HCT116 (cell line): ENCODE results near the gene DHDH. TPM values are rescaled to one million over a fixed set of nuclear protein-coding genes. Genes with fewer than 3 reads are reported as not detected.

ENCODE experiments used
- ATAC-seq: fragments of 200-7000 bp; cut with Tn5 transposase; 2 replicates; pipeline ENCODE4 v1.9.1; 2020; ENCODE audit warnings: mild to moderate bottlenecking, moderate library complexity
- BruUV-seq: library from RNA; stranded (reverse); fragments of 400-500 nt; replicated peaks from 2 replicates; lab custom pipeline; 2021; lab: Mats Ljungman, UMichigan
- CTCF ChIA-PET: fragments of 300-600 bp; sonication (Branson Sonifier 250); formaldehyde crosslinking; loops from one replicate; lab custom pipeline; 2021; ENCODE audit warnings: antibody characterized with exemption; lab: Charles Lee
- POLR2A ChIA-PET: fragments of 300-600, 350-600 bp; sonication (Branson Sonifier 250); formaldehyde crosslinking; loops from one replicate; lab custom pipeline; 2021; ENCODE audit warnings: antibody characterized with exemption; lab: Charles Lee
- RAD21 ChIA-PET, 2 experiments: fragments of 300-600 bp; sonication (Branson Sonifier 250); formaldehyde crosslinking; loops; one replicate each; lab custom pipeline; 2023; ENCODE audit warnings: low total read pairs in 2 of 2; ENCODE audit not compliant: uncharacterized antibody in 2 of 2, unreplicated experiment in 2 of 2, low non-redundant PET in 1 of 2; lab: Charles Lee
- DNase-seq: peaks from one replicate; pipeline ENCODE4 v3.0.0-alpha.2; 2010; ENCODE audit warnings: low read depth, low spot score
- H2AFZ ChIP-seq: fragments of 200-600 bp; shearing (Covaris generic), sonication (generic); 2 replicates; pipeline ENCODE4 v1.6.1; 2017; ENCODE audit warnings: low read depth, mixed run types, mixed read lengths, antibody characterized with exemption, low read length; ENCODE audit not compliant: poor library complexity, severe bottlenecking
- H3K27ac ChIP-seq: 2 replicates; pipeline ENCODE4 v1.5.1; 2012; ENCODE audit warnings: low read depth, low read length
- H3K27me3 ChIP-seq: fragments of 200-600 bp; sonication (generic); 2 replicates; pipeline ENCODE4 v1.6.1; 2016; ENCODE audit warnings: mixed run types, low read length, mixed read lengths; ENCODE audit not compliant: insufficient read depth
- H3K36me3 ChIP-seq, 2 experiments: fragments of 200-500 bp in 1 of 2; fragments of 200-600 bp in 1 of 2; sonication (Bioruptor generic) in 1 of 2; sonication (generic) in 1 of 2; 2 replicates each; pipeline versions ENCODE4 v1.5.1 to v1.6.1; 2014 to 2016; ENCODE audit warnings: low read length in 2 of 2, inconsistent platforms in 1 of 2, mixed read lengths in 1 of 2, mixed run types in 1 of 2; ENCODE audit not compliant: insufficient read depth in 2 of 2, control insufficient read depth in 1 of 2
- H3K4me1 ChIP-seq, 2 experiments: fragments of 200-600 bp in 1 of 2; sonication (generic) in 1 of 2; 2 replicates each; pipeline versions ENCODE4 v1.5.1 to v1.6.1; 2012 to 2017; ENCODE audit warnings: low read length in 2 of 2, inconsistent platforms in 1 of 2, mild to moderate bottlenecking in 1 of 2, mixed read lengths in 1 of 2, mixed run types in 1 of 2, moderate library complexity in 1 of 2; ENCODE audit not compliant: insufficient read depth in 2 of 2, control insufficient read depth in 1 of 2
- H3K4me2 ChIP-seq: fragments of 200-600 bp; sonication (generic); 2 replicates; pipeline ENCODE4 v1.6.1; 2017; ENCODE audit warnings: mixed run types, low read length, mixed read lengths
- H3K4me3 ChIP-seq, 2 experiments: fragments of 200-600 bp in 1 of 2; sonication (generic) in 1 of 2; replicated peaks in 1 of 2; 2 replicates each; pipeline ENCODE4 v1.5.1; 2011 to 2016; ENCODE audit warnings: low read length in 2 of 2, control low read depth in 1 of 2, low read depth in 1 of 2, mild to moderate bottlenecking in 1 of 2, mixed read lengths in 1 of 2, mixed run types in 1 of 2
- H3K79me2 ChIP-seq: fragments of 200-600 bp; sonication (generic); 2 replicates; pipeline ENCODE4 v1.6.1; 2017; ENCODE audit warnings: mild to moderate bottlenecking, mixed run types, low read length, moderate library complexity, mixed read lengths; ENCODE audit not compliant: insufficient read depth
- H3K9ac ChIP-seq: fragments of 200-600 bp; sonication (generic); 2 replicates; pipeline ENCODE4 v1.6.1; 2016; ENCODE audit warnings: low read length, mixed read lengths
- H3K9me2 ChIP-seq: fragments of 200-600 bp; sonication (generic), shearing (Covaris generic); 2 replicates; pipeline ENCODE4 v1.6.1; 2017; ENCODE audit warnings: mixed run types, mild to moderate bottlenecking, moderate library complexity; ENCODE audit not compliant: insufficient read depth
- H3K9me3 ChIP-seq, 2 experiments: fragments of 200-500 bp in 1 of 2; fragments of 200-600 bp in 1 of 2; sonication (Bioruptor generic) in 1 of 2; sonication (generic) in 1 of 2; 2 replicates each; pipeline ENCODE4 v1.6.1; 2014 to 2017; ENCODE audit warnings: low read length in 2 of 2, mixed read lengths in 2 of 2, inconsistent platforms in 1 of 2, low read depth in 1 of 2, mild to moderate bottlenecking in 1 of 2, mixed run types in 1 of 2, moderate library complexity in 1 of 2; ENCODE audit not compliant: control insufficient read depth in 1 of 2, insufficient read depth in 1 of 2
- H4K20me1 ChIP-seq: fragments of 200-600 bp; sonication (generic), shearing (Covaris generic); 2 replicates; pipeline ENCODE4 v1.6.1; 2017; ENCODE audit warnings: mixed run types, mild to moderate bottlenecking, moderate library complexity; ENCODE audit not compliant: insufficient read depth
- CBX3 ChIP-seq: IDR thresholded peaks from 2 replicates; pipeline ENCODE4 v1.6.1; 2012; ENCODE audit warnings: low read depth
- CEBPB ChIP-seq: IDR thresholded peaks from 2 replicates; pipeline ENCODE4 v1.6.1; 2012; ENCODE audit warnings: low read depth
- ELF1 ChIP-seq: IDR thresholded peaks from 2 replicates; pipeline ENCODE4 v1.6.1; 2012; ENCODE audit warnings: low read depth, borderline replicate concordance
- EZH2 ChIP-seq: fragments of 200-600 bp; sonication (generic); IDR thresholded peaks from 2 replicates; pipeline ENCODE4 v1.6.1; 2017; ENCODE audit warnings: antibody characterized with exemption, mixed run types
- EZH2phosphoT487 ChIP-seq: fragments of 200-600 bp; IDR thresholded peaks from 2 replicates; pipeline ENCODE4 v1.6.1; 2018; ENCODE audit warnings: antibody characterized with exemption, borderline replicate concordance
- JUND ChIP-seq: IDR thresholded peaks from 2 replicates; pipeline ENCODE4 v1.6.1; 2012
- MAX ChIP-seq: IDR thresholded peaks from 2 replicates; pipeline ENCODE4 v1.6.1; 2012
- POLR2A ChIP-seq: IDR thresholded peaks from 2 replicates; pipeline ENCODE4 v1.7.0; 2011; ENCODE audit warnings: borderline replicate concordance; ENCODE audit not compliant: insufficient read depth, insufficient read length; ENCODE audit errors: extremely low read depth
- SIN3A ChIP-seq: IDR thresholded peaks from 2 replicates; pipeline ENCODE4 v1.6.1; 2012; ENCODE audit warnings: low read depth
- SP1 ChIP-seq: IDR thresholded peaks from 2 replicates; pipeline ENCODE4 v1.6.1; 2012; ENCODE audit warnings: low read depth
- SRF ChIP-seq: IDR thresholded peaks from 2 replicates; pipeline ENCODE4 v1.6.1; 2012; ENCODE audit warnings: low read depth
- TCF7L2 ChIP-seq: IDR thresholded peaks from 2 replicates; pipeline ENCODE4 v1.7.0; 2011; ENCODE audit warnings: borderline replicate concordance, inconsistent platforms; ENCODE audit not compliant: insufficient read depth, insufficient read length; ENCODE audit errors: extremely low read depth
- YY1 ChIP-seq: IDR thresholded peaks from 2 replicates; pipeline ENCODE4 v1.6.1; 2011; ENCODE audit warnings: low read length, low read depth, moderate library complexity, mild to moderate bottlenecking; ENCODE audit not compliant: insufficient replicate concordance; ENCODE audit errors: extremely low read depth
- ZFX ChIP-seq: fragments of 450-650 bp; IDR thresholded peaks from 2 replicates; pipeline ENCODE4 v1.6.1; 2017
- ZNF274 ChIP-seq: fragments of 200-500 bp; sonication (Bioruptor generic); IDR thresholded peaks from 2 replicates; pipeline ENCODE4 v1.6.1; 2014; ENCODE audit warnings: mild to moderate bottlenecking, low read depth, low read length, inconsistent platforms
- intact Hi-C: fragments of 100-400 bp; cut with micrococcal nuclease; formaldehyde crosslinking; loops from 2 replicates; pipeline ENCODE4 v1.10.0; 2022
- total RNA-seq: library from RNA; stranded (reverse); gene quantifications from one replicate; pipeline ENCODE4 v1.2.1, GENCODE V29; 2021; ENCODE audit not compliant: unreplicated experiment
- TF ChIP-seq, protein P1 (sequence below), 3 experiments: fragments of 200-600 bp in 1 of 3; sonication (generic) in 1 of 3; IDR thresholded peaks in 2 of 3; conservative IDR thresholded peaks in 1 of 3; 2 replicates each; pipeline ENCODE4 v1.5.1; 2012 to 2017; ENCODE audit warnings: low read depth in 2 of 3, low read length in 2 of 3, antibody characterized with exemption in 1 of 3, borderline replicate concordance in 1 of 3, control low read depth in 1 of 3, mild to moderate bottlenecking in 1 of 3, mixed read lengths in 1 of 3, mixed run types in 1 of 3, moderate library complexity in 1 of 3; ENCODE audit not compliant: insufficient read depth in 1 of 3
- TF ChIP-seq, protein P2 (sequence below): IDR thresholded peaks from 2 replicates; pipeline ENCODE4 v1.6.1; 2011; ENCODE audit warnings: mild to moderate bottlenecking, low read length, moderate library complexity; ENCODE audit not compliant: insufficient replicate concordance; ENCODE audit errors: extremely low read depth
- TF ChIP-seq, protein P3 (sequence below): IDR thresholded peaks from 2 replicates; pipeline ENCODE4 v1.6.1; 2012; ENCODE audit warnings: low read depth
- TF ChIP-seq, protein P4 (sequence below): IDR thresholded peaks from 2 replicates; pipeline ENCODE4 v1.6.1; 2012

The DHDH gene
- total RNA-seq, 1 experiment from 2014 or later, result 8.6 TPM

DNA sequence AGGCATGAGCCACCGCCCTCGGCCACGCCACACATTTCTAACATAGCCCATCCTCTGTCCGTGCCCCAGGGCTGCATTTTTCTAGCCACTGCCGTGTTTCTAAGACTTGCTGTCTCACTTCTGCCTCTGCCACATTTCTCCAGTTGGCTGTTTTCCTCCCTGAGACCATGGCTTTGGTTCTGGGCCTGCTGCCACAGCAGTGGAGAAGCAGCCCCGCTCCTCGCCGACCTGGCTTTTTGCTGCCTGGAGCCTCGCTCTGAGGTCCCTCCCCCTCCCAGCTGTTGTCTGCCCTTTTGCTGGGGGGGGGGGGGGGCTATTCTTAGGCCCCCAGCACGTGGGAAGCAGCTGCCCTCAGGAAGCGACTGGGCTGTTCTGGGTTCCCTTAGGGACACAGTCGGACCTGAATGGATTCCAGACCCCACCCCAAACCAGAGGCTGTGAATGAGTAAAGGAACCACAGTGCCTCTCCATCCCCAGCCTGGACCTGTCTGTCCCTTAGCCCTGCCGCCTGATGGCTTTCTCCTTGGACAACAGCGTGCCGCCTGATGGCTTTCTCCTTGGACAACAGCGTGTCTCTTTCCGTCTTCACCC, 56.3 kb downstream of the DHDH start:
- peaks cover 14 to 17% of the 10 kb centered on the region in 2 experiments; a peak in 2 of 4 replicates for H3K36me3 ChIP-seq
- H3K27ac ChIP-seq, result no peak overlapping the region
- TF ChIP-seq, protein P1, sequence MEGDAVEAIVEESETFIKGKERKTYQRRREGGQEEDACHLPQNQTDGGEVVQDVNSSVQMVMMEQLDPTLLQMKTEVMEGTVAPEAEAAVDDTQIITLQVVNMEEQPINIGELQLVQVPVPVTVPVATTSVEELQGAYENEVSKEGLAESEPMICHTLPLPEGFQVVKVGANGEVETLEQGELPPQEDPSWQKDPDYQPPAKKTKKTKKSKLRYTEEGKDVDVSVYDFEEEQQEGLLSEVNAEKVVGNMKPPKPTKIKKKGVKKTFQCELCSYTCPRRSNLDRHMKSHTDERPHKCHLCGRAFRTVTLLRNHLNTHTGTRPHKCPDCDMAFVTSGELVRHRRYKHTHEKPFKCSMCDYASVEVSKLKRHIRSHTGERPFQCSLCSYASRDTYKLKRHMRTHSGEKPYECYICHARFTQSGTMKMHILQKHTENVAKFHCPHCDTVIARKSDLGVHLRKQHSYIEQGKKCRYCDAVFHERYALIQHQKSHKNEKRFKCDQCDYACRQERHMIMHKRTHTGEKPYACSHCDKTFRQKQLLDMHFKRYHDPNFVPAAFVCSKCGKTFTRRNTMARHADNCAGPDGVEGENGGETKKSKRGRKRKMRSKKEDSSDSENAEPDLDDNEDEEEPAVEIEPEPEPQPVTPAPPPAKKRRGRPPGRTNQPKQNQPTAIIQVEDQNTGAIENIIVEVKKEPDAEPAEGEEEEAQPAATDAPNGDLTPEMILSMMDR (IDR thresholded peaks at IDR 0.05 in 2 of 3, conservative IDR thresholded peaks at IDR 0.05 in 1 of 3; ENCODE audit: borderline replicate concordance in 1 of 3, insufficient read depth in 1 of 3, low read depth in 2 of 3, low read length in 2 of 3), result no peak
- TF ChIP-seq, protein P2, sequence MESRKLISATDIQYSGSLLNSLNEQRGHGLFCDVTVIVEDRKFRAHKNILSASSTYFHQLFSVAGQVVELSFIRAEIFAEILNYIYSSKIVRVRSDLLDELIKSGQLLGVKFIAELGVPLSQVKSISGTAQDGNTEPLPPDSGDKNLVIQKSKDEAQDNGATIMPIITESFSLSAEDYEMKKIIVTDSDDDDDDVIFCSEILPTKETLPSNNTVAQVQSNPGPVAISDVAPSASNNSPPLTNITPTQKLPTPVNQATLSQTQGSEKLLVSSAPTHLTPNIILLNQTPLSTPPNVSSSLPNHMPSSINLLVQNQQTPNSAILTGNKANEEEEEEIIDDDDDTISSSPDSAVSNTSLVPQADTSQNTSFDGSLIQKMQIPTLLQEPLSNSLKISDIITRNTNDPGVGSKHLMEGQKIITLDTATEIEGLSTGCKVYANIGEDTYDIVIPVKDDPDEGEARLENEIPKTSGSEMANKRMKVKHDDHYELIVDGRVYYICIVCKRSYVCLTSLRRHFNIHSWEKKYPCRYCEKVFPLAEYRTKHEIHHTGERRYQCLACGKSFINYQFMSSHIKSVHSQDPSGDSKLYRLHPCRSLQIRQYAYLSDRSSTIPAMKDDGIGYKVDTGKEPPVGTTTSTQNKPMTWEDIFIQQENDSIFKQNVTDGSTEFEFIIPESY, result no peak
- TF ChIP-seq POLR2A (no peak), YY1 (no peak), ELF1 (no peak), ZFX (no peak), CEBPB (no peak), EZH2 (no peak), EZH2phosphoT487 (no peak), SP1 (no peak), ZNF274 (no peak), JUND (no peak), SIN3A (no peak), SRF (no peak), TCF7L2 (no peak), CBX3 (no peak), MAX (no peak)
- TF ChIP-seq, protein P3, sequence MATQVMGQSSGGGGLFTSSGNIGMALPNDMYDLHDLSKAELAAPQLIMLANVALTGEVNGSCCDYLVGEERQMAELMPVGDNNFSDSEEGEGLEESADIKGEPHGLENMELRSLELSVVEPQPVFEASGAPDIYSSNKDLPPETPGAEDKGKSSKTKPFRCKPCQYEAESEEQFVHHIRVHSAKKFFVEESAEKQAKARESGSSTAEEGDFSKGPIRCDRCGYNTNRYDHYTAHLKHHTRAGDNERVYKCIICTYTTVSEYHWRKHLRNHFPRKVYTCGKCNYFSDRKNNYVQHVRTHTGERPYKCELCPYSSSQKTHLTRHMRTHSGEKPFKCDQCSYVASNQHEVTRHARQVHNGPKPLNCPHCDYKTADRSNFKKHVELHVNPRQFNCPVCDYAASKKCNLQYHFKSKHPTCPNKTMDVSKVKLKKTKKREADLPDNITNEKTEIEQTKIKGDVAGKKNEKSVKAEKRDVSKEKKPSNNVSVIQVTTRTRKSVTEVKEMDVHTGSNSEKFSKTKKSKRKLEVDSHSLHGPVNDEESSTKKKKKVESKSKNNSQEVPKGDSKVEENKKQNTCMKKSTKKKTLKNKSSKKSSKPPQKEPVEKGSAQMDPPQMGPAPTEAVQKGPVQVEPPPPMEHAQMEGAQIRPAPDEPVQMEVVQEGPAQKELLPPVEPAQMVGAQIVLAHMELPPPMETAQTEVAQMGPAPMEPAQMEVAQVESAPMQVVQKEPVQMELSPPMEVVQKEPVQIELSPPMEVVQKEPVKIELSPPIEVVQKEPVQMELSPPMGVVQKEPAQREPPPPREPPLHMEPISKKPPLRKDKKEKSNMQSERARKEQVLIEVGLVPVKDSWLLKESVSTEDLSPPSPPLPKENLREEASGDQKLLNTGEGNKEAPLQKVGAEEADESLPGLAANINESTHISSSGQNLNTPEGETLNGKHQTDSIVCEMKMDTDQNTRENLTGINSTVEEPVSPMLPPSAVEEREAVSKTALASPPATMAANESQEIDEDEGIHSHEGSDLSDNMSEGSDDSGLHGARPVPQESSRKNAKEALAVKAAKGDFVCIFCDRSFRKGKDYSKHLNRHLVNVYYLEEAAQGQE, result no peak
- TF ChIP-seq, protein P4, sequence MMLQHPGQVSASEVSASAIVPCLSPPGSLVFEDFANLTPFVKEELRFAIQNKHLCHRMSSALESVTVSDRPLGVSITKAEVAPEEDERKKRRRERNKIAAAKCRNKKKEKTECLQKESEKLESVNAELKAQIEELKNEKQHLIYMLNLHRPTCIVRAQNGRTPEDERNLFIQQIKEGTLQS, result no peak
- TF ChIP-seq, all 23 proteins: peak for 0
- ChIA-PET RAD21 (interaction anchor here in 1 of 2 experiments (0.7 kb wide), 1 partner anchor 277 kb away, joined by 3 read pairs; no protein-coding TSS in a partner anchor), CTCF (no interaction called here), POLR2A (no interaction called here)
- no peak for ATAC-seq
- H3K4me3 ChIP-seq, result no peak overlapping the region
- H4K20me1 ChIP-seq, result no peaks in the 10 kb centered on the region
- no peaks in the 10 kb centered on the region for H3K27me3 ChIP-seq
- H2AFZ ChIP-seq, result no peak overlapping the region
- H3K4me1 ChIP-seq, result peaks cover 7 to 13% of the 10 kb centered on the region in 2 experiments; a peak in 3 of 4 replicates
- DNase-seq, result no peak
- H3K9me3 ChIP-seq, result no peaks in the 10 kb centered on the region
- H3K79me2 ChIP-seq, result peaks cover 37% of the 10 kb centered on the region
- intact Hi-C loops, result no loop called here
- H3K9ac ChIP-seq, result no peak overlapping the region
- H3K4me2 ChIP-seq, result no peak overlapping the region
- no peaks in the 10 kb centered on the region for H3K9me2 ChIP-seq
- BruUV-seq, result no TSS peak
